K562 (cell line): Measurements from ENCODE around the gene ZNF738. TPM values are rescaled to one million over a fixed set of nuclear protein-coding genes. Genes with fewer than 3 reads are reported as not detected.

Source experiments
- ATAC-seq: fragments of 200-7000 bp; cut with Tn5 transposase; 3 replicates; pipeline ENCODE4 v1.9.1; 2020; ENCODE audit warnings: moderate library complexity
- BruUV-seq: library from RNA; stranded (reverse); fragments of 400-500 nt; replicated peaks from 2 replicates; lab custom pipeline; 2021; lab: Mats Ljungman, UMichigan
- CTCF ChIA-PET: fragments of 300-600 bp; formaldehyde crosslinking; extraction: SDS; loops from one replicate; lab custom pipeline; 2021; ENCODE audit warnings: low intra/inter-chr PET ratio; lab: Yijun Ruan, JAX
- POLR2A ChIA-PET: fragments of 300-600, 350-650 bp; sonication (Branson Sonifier 250); formaldehyde crosslinking; extraction: SDS; loops from one replicate; lab custom pipeline; 2021; ENCODE audit warnings: antibody characterized with exemption, inconsistent platforms; lab: Yijun Ruan, JAX
- DNase-seq, 4 experiments: peaks; one replicate each; pipeline versions ENCODE4 v3.0.0 to v3.0.0-alpha.2; 2011 to 2018; ENCODE audit warnings: low spot score in 3 of 4, mixed read lengths in 3 of 4; ENCODE audit errors: extremely low read depth in 1 of 4
- FAIRE-seq: peaks from 2 replicates; lab custom pipeline; 2011; peaks lifted over from hg19 to GRCh38; lab: Jason Lieb, UNC
- H2AFZ ChIP-seq: 2 replicates; pipeline ENCODE4 v1.6.0; 2011; ENCODE audit warnings: low read depth, low read length, control low read depth, inconsistent platforms
- H3K27ac ChIP-seq: fragments of 200-600 bp; 3 replicates; pipeline ENCODE4 v1.8.0; 2011; ENCODE audit warnings: low read depth, mild to moderate bottlenecking, control low read depth, inconsistent platforms, low read length, moderate library complexity, mixed read lengths; ENCODE audit errors: extremely low read depth
- H3K27me3 ChIP-seq, 2 experiments: fragments of 300-600 bp in 1 of 2; 2 replicates in 1 of 2; 3 replicates in 1 of 2; pipeline versions ENCODE4 v1.6.0 to v1.8.0; 2011; ENCODE audit warnings: inconsistent platforms in 2 of 2, low read length in 2 of 2, mild to moderate bottlenecking in 1 of 2, mixed read lengths in 1 of 2, moderate library complexity in 1 of 2; ENCODE audit not compliant: control insufficient read depth in 2 of 2, insufficient read depth in 2 of 2
- H3K36me3 ChIP-seq: fragments of 300-600 bp; 3 replicates; pipeline ENCODE4 v1.8.0; 2011; ENCODE audit warnings: mild to moderate bottlenecking, low read length, inconsistent platforms; ENCODE audit not compliant: control insufficient read depth, insufficient read depth
- H3K4me1 ChIP-seq, 2 experiments: fragments of 200-600 bp in 1 of 2; replicated peaks in 1 of 2; 2 replicates in 1 of 2; 3 replicates in 1 of 2; pipeline versions ENCODE4 v1.5.1 to v1.8.0; 2011; ENCODE audit warnings: inconsistent platforms in 2 of 2, low read length in 2 of 2, mild to moderate bottlenecking in 1 of 2, mixed read lengths in 1 of 2, moderate library complexity in 1 of 2; ENCODE audit not compliant: control insufficient read depth in 2 of 2, insufficient read depth in 2 of 2
- H3K4me2 ChIP-seq: 2 replicates; pipeline ENCODE4 v1.6.1; 2011; ENCODE audit warnings: low read length, control low read depth, inconsistent platforms, mixed read lengths; ENCODE audit not compliant: insufficient read depth
- H3K4me3 ChIP-seq: fragments of 200-600 bp; sonication (generic), shearing (Covaris generic); 2 replicates; pipeline ENCODE4 v1.5.1; 2016; ENCODE audit warnings: control low read depth, inconsistent platforms
- H3K79me2 ChIP-seq: fragments of 200-600 bp; 3 replicates; pipeline ENCODE4 v1.8.0; 2011; ENCODE audit warnings: low read length, inconsistent platforms; ENCODE audit not compliant: control insufficient read depth, insufficient read depth
- H3K9ac ChIP-seq, 2 experiments: 2 replicates each; pipeline versions ENCODE4 v1.6.0 to v1.6.1; 2011; ENCODE audit warnings: low read depth in 2 of 2, low read length in 2 of 2, control low read depth in 1 of 2, inconsistent platforms in 1 of 2, mild to moderate bottlenecking in 1 of 2, mixed read lengths in 1 of 2; ENCODE audit not compliant: insufficient read depth in 1 of 2
- H3K9me1 ChIP-seq: one replicate; pipeline ENCODE4 v1.6.0; 2011; ENCODE audit warnings: inconsistent platforms, mild to moderate bottlenecking, low read length, moderate library complexity; ENCODE audit not compliant: control insufficient read depth, insufficient read depth
- H3K9me3 ChIP-seq: replicated peaks from 2 replicates; pipeline ENCODE4 v1.5.1; 2011; ENCODE audit warnings: low read depth, low read length, inconsistent platforms; ENCODE audit not compliant: control insufficient read depth, insufficient read depth
- H4K20me1 ChIP-seq: replicated peaks from 2 replicates; pipeline ENCODE4 v1.6.1; 2011; ENCODE audit warnings: low read length, inconsistent platforms, mixed read lengths; ENCODE audit not compliant: control insufficient read depth, insufficient read depth
- ATF3 ChIP-seq, 2 experiments: fragments of 450-650 bp in 1 of 2; sonication (generic) in 1 of 2; formaldehyde crosslinking in 1 of 2; IDR thresholded peaks in 1 of 2; conservative IDR thresholded peaks in 1 of 2; 2 replicates each; pipeline versions ENCODE4 v1.6.1 to v1.8.1; 2016 to 2023; ENCODE audit warnings: mild to moderate bottlenecking in 2 of 2, moderate library complexity in 2 of 2, inconsistent platforms in 1 of 2, missing genetic modification reagents in 1 of 2
- C11orf30 ChIP-seq: fragments of 450-650 bp; IDR thresholded peaks from 2 replicates; pipeline ENCODE4 v1.6.1; 2016; ENCODE audit warnings: low read depth, mild to moderate bottlenecking
- CEBPB ChIP-seq: fragments of 450-650 bp; IDR thresholded peaks from 2 replicates; pipeline ENCODE4 v1.6.1; 2016; ENCODE audit warnings: missing genetic modification characterization, missing compliant biosample characterization
- CEBPG ChIP-seq, 3 experiments: fragments of 200-800 bp in 1 of 3; sonication (Bioruptor generic) in 1 of 3; sonication (generic) in 1 of 3; formaldehyde crosslinking in 1 of 3; IDR thresholded peaks in 2 of 3; conservative IDR thresholded peaks in 1 of 3; 2 replicates each; pipeline versions ENCODE4 v1.6.1 to v1.8.0; 2016 to 2022; ENCODE audit warnings: missing compliant biosample characterization in 2 of 3, missing genetic modification characterization in 2 of 3, mild to moderate bottlenecking in 1 of 3, missing genetic modification reagents in 1 of 3
- COPS2 ChIP-seq: fragments of 450-650 bp; conservative IDR thresholded peaks from 2 replicates; pipeline ENCODE4 v1.6.1; 2016; ENCODE audit warnings: mild to moderate bottlenecking, moderate library complexity
- FOXM1 ChIP-seq, 2 experiments: fragments of 450-650 bp in 1 of 2; sonication (generic) in 1 of 2; formaldehyde crosslinking in 1 of 2; IDR thresholded peaks; 2 replicates each; pipeline versions ENCODE4 v1.6.1 to v1.9.0; 2017 to 2022; ENCODE audit warnings: low read depth in 2 of 2, mild to moderate bottlenecking in 2 of 2, missing genetic modification reagents in 1 of 2, moderate library complexity in 1 of 2
- HEY1 ChIP-seq: fragments of 250-450 bp; sonication (Bioruptor Pico); IDR thresholded peaks from 2 replicates; pipeline ENCODE4 v1.5.0; 2020; ENCODE audit warnings: mild to moderate bottlenecking, moderate library complexity, borderline replicate concordance
- KLF1 ChIP-seq: fragments of 450-650 bp; IDR thresholded peaks from 2 replicates; pipeline ENCODE4 v1.6.1; 2016; ENCODE audit warnings: missing genetic modification characterization, missing compliant biosample characterization
- MED1 ChIP-seq: sonication (generic); formaldehyde crosslinking; IDR thresholded peaks from 2 replicates; pipeline ENCODE4 v1.8.1; 2023; ENCODE audit warnings: missing genetic modification reagents, borderline replicate concordance
- PHF8 ChIP-seq: fragments of 200-600 bp; sonication (generic); IDR thresholded peaks from 2 replicates; pipeline ENCODE4 v1.6.1; 2012; ENCODE audit warnings: mixed run types, mild to moderate bottlenecking, inconsistent platforms, low read length, moderate library complexity, borderline replicate concordance
- PTBP1 ChIP-seq: fragments of 200-400 bp; formaldehyde crosslinking; IDR thresholded peaks from 2 replicates; pipeline ENCODE4 v1.6.1; 2017; ENCODE audit warnings: low read depth, low read length
- RAD51 ChIP-seq: fragments of 450-650 bp; IDR thresholded peaks from 2 replicates; pipeline ENCODE4 v1.7.1; 2016; ENCODE audit warnings: low read depth, mild to moderate bottlenecking, borderline replicate concordance
- SMARCB1 ChIP-seq: IDR thresholded peaks from 2 replicates; pipeline ENCODE4 v1.6.1; 2011; ENCODE audit warnings: improper control_type of control experiment, low read depth; ENCODE audit not compliant: insufficient read length
- TRIM24 ChIP-seq, 2 experiments: fragments of 450-650 bp; IDR thresholded peaks; 2 replicates each; pipeline ENCODE4 v1.6.1; 2016
- U2AF1 ChIP-seq: fragments of 200-400 bp; formaldehyde crosslinking; optimal IDR thresholded peaks from 2 replicates; pipeline ENCODE3; 2017; ENCODE audit warnings: mild to moderate bottlenecking, low read depth, low read length, moderate library complexity
- YBX1 ChIP-seq: fragments of 450-650 bp; IDR thresholded peaks from 2 replicates; pipeline ENCODE4 v1.7.1; 2016; ENCODE audit warnings: mild to moderate bottlenecking
- ZNF766 ChIP-seq: fragments of 200-800 bp; sonication (Bioruptor generic); conservative IDR thresholded peaks from 2 replicates; pipeline ENCODE4 v1.6.1; 2016; ENCODE audit warnings: missing genetic modification characterization, missing compliant biosample characterization
- WGBS: fragments of 100-300 bp; shearing (Covaris generic); methylation state at CpG from one replicate; pipeline ENCODE4 v1.1.6; 2016; ENCODE audit warnings: low coverage, mixed read lengths; ENCODE audit not compliant: insufficient coverage; ENCODE audit errors: missing lambda C conversion rate; 5-methylcytosine and 5-hydroxymethylcytosine counted together
- in situ Hi-C: fragments of 300-500 bp; cut with MboI; formaldehyde crosslinking; loops from 4 replicates; pipeline ENCODE4 v1.15.0; 2018; ENCODE audit warnings: inconsistent platforms, mixed read lengths
- intact Hi-C: fragments of 100-400 bp; cut with micrococcal nuclease; formaldehyde crosslinking; loops from 2 replicates; pipeline ENCODE4 v1.14.2; 2022
- polyA plus RNA-seq, 8 experiments: library from polyadenylated mRNA; depleted of rRNA in 4 of 8; stranded (reverse) in 5 of 8; unstranded in 3 of 8; fragments of >200 nt; fragmentation: Nextera tagmentation in 2 of 8; fragmentation: Illumina TruSeq in 1 of 8; extraction: Ambion mirVana in 2 of 8; extraction: Trizol in 1 of 8; gene quantifications; 2 replicates each; pipeline versions ENCODE4 v1.2.1 to v1.2.3, GENCODE V29; 2011 to 2014; ENCODE audit warnings: inconsistent platforms in 1 of 8, missing spikeins in 1 of 8
- total RNA-seq, 7 experiments: library from RNA; depleted of rRNA in 6 of 7; stranded (reverse); fragments of >200 nt in 6 of 7; fragmentation: Illumina TruSeq in 2 of 7; extraction: Trizol in 2 of 7; gene quantifications; 2 replicates each; pipeline versions ENCODE4 v1.2.1 to v1.2.3, GENCODE V29; 2011 to 2021; ENCODE audit warnings: low replicate concordance in 1 of 7

The ZNF738 gene
- total and polyA plus RNA-seq, 9 of the 15 experiments (the other 6 are each of a cell fraction or from before 2014, with no cell fraction given), result 5.6 to 15.0 (median 8.6) TPM

- BruUV-seq, result no TSS peak
- Histone ChIP-seq H3K27me3 (no peaks in the 10 kb centered on the region), H4K20me1 (no peaks in the 10 kb centered on the region), H3K9ac (no peak overlapping the region), H2AFZ (no peak overlapping the region), H3K36me3 (peaks cover 20% of the 10 kb centered on the region; the same call in 1 of the 3 replicates), H3K4me1 (no peaks in the 10 kb centered on the region), H3K4me2 (no peak overlapping the region), H3K4me3 (no peak overlapping the region), H3K9me3 (no peaks in the 10 kb centered on the region; the same call in none of the 2 replicates), H3K79me2 (no peaks in the 10 kb centered on the region), H3K9me1 (no peaks in the 10 kb centered on the region), H3K27ac (no peak overlapping the region)
- ChIA-PET POLR2A (interaction anchor here (1.1 to 2.3 kb wide), 2 partner anchors 10 to 14 kb away, joined by 4 to 9 read pairs; partner anchors contain the start of gene ZNF493), CTCF (no interaction called here)
- in situ Hi-C loops (no loop called here), intact Hi-C loops (no loop called here)
- WGBS, result 16% methylated on average over 1 of the region's 1 CpG
- FAIRE-seq, result no peak
- no peak for ATAC-seq
- DNase-seq, result no peak
- TF ChIP-seq CEBPB, result 0 out of 2 replicates have a peak, but pooled peaks have one; percentile 12
- no peak for TF ChIP-seq MED1 (CRISPR knock-in tag)
- no peak for TF ChIP-seq PTBP1
- no peak for TF ChIP-seq SMARCB1
- TF ChIP-seq CEBPG (CRISPR knock-in tag; IDR thresholded peaks at IDR 0.05), result no peak
- peak in 1 of 2 experiments; percentile 78; a peak in 2 of 4 replicates for TF ChIP-seq CEBPG (tag; conservative IDR thresholded peaks at IDR 0.05 in 1 of 2, IDR thresholded peaks at IDR 0.05 in 1 of 2)
- TF ChIP-seq ATF3 (IDR thresholded peaks at IDR 0.05), result peak; percentile 71
- TF ChIP-seq ATF3 (CRISPR knock-in tag; conservative IDR thresholded peaks at IDR 0.05), result no peak
- no peak for TF ChIP-seq KLF1 (tag)
- no peak for TF ChIP-seq TRIM24 (IDR thresholded peaks at IDR 0.05)
- no peak for TF ChIP-seq YBX1
- TF ChIP-seq RAD51, result no peak
- no peak for TF ChIP-seq U2AF1
- no peak for TF ChIP-seq HEY1 (CRISPR knock-in tag)
- no peak for TF ChIP-seq ZNF766
- no peak for TF ChIP-seq PHF8
- TF ChIP-seq COPS2, result no peak
- peak; percentile 8; the same call in 1 of the 2 replicates for TF ChIP-seq C11orf30
- TF ChIP-seq FOXM1 (IDR thresholded peaks at IDR 0.05; ENCODE audit: low read depth), result no peak
- TF ChIP-seq FOXM1 (CRISPR knock-in tag; IDR thresholded peaks at IDR 0.05; ENCODE audit: low read depth), result no peak
Measured at GRCh38 chr19:21410166-21410565, 51.4 kb downstream of the ZNF738 start.
